ENCODE results near the gene CDC42EP3. TPM values are rescaled to one million over a fixed set of nuclear protein-coding genes. Genes with fewer than 3 reads are reported as not detected.

Gene CDC42EP3
- total and polyA plus RNA-seq, 4 experiments from 2014 or later, result 56.1 to 107 (median 60.1) TPM

GRCh38 chr2:37674946-37675345 lies 3.5 kb upstream of the CDC42EP3 start:
- H3K4me1 ChIP-seq (ENCODE audit: insufficient read depth, low read length), result peaks cover 8% of the 10 kb centered on the region
- H3K4me1 Mint-ChIP-seq, result peaks cover 7 to 31% (median 18%) of the 10 kb centered on the region in 4 donors
- DNase-seq, result no peak
- no peaks in the 10 kb centered on the region for H3K36me3 ChIP-seq (ENCODE audit: insufficient read depth, low read length)
- H3K36me3 Mint-ChIP-seq, result peaks cover 0 to 19% of the 10 kb centered on the region in 2 donors
- ChIA-PET POLR2A (ENCODE audit: partially characterized antibody) (interaction anchor here (1.1 kb wide), 2 partner anchors 8 to 75 kb away, joined by 3 to 4 read pairs; no protein-coding TSS in a partner anchor), CTCF (ENCODE audit: partially characterized antibody) (no interaction called here)
- H3K27ac Mint-ChIP-seq, result peak overlapping the region in 4 of 7 donors; percentile 4 to 88 (median 34)
- no peak overlapping the region for H3K4me3 ChIP-seq (ENCODE audit: low read length in 2 of 2)
- H3K27me3 ChIP-seq (ENCODE audit: insufficient read depth, low read length), result no peaks in the 10 kb centered on the region
- no peaks in the 10 kb centered on the region for H3K27me3 Mint-ChIP-seq
- no peak overlapping the region for H3K27ac ChIP-seq (ENCODE audit: low read depth, low read length)
- H3K4me3 Mint-ChIP-seq, result peak overlapping the region in 1 of 8 donors; percentile 46
- intact Hi-C loops (cut with micrococcal nuclease), result loop anchor here (5.0 kb wide), 3 partner anchors 38 to 157 kb away; no protein-coding TSS in a partner anchor
- H3K9me3 Mint-ChIP-seq, result no peaks in the 10 kb centered on the region
- no peaks in the 10 kb centered on the region for H3K9me3 ChIP-seq (ENCODE audit: control insufficient read depth in 1 of 2, low read length in 2 of 2)

GRCh38 chr2:37672870-37673184 lies 1.4 kb upstream of the CDC42EP3 start:
- no peak for DNase-seq
- H3K4me3 ChIP-seq (ENCODE audit: low read length in 2 of 2), result peak overlapping the region; percentile 65 to 89
- no peaks in the 10 kb centered on the region for H3K27me3 Mint-ChIP-seq
- peak overlapping the region; percentile 52 to 95 (median 87) for H3K27ac Mint-ChIP-seq
- H3K36me3 ChIP-seq (ENCODE audit: insufficient read depth, low read length), result no peaks in the 10 kb centered on the region
- H3K4me1 ChIP-seq (ENCODE audit: insufficient read depth, low read length), result peaks cover 29% of the 10 kb centered on the region
- H3K27ac ChIP-seq (ENCODE audit: low read depth, low read length), result peak overlapping the region; percentile 85
- peaks cover 0 to 23% of the 10 kb centered on the region in 2 donors for H3K36me3 Mint-ChIP-seq
- ChIA-PET CTCF (ENCODE audit: partially characterized antibody) (interaction anchor here (1.0 to 1.3 kb wide), 2 partner anchors 47 to 258 kb away, joined by 3 to 4 read pairs; no protein-coding TSS in a partner anchor), POLR2A (ENCODE audit: partially characterized antibody) (interaction anchor here (1.0 to 5.1 kb wide), 18 partner anchors 9 to 258 kb away, joined by 3 to 116 read pairs (median 7); no protein-coding TSS in a partner anchor)
- H3K9me3 ChIP-seq (ENCODE audit: control insufficient read depth in 1 of 2, low read length in 2 of 2), result no peaks in the 10 kb centered on the region
- peak overlapping the region; percentile 75 to 97 (median 86) for H3K4me3 Mint-ChIP-seq
- H3K4me1 Mint-ChIP-seq, result peaks cover 22 to 52% (median 37%) of the 10 kb centered on the region in 4 donors
- intact Hi-C loops (cut with micrococcal nuclease), result loop anchor here (5.0 kb wide), 3 partner anchors 36 to 159 kb away; no protein-coding TSS in a partner anchor
- H3K27me3 ChIP-seq (ENCODE audit: insufficient read depth, low read length), result no peaks in the 10 kb centered on the region
- no peaks in the 10 kb centered on the region for H3K9me3 Mint-ChIP-seq

GRCh38 chr2:37672104-37672869 lies 845 bp upstream of the CDC42EP3 start:
- Mint-ChIP-seq H3K27me3 (no peaks in the 10 kb centered on the region), H3K4me3 (peak overlapping the region; percentile 83 to 97 (median 90)), H3K4me1 (peaks cover 26 to 57% (median 42%) of the 10 kb centered on the region in 4 donors), H3K27ac (peak overlapping the region; percentile 87 to 95 (median 90)), H3K36me3 (peaks cover 0 to 27% of the 10 kb centered on the region in 2 donors), H3K9me3 (no peaks in the 10 kb centered on the region)
- no peaks in the 10 kb centered on the region for H3K9me3 ChIP-seq (ENCODE audit: control insufficient read depth in 1 of 2, low read length in 2 of 2)
- ChIA-PET CTCF (ENCODE audit: partially characterized antibody) (interaction anchor here (1.0 to 1.3 kb wide), 8 partner anchors 12 to 258 kb away, joined by 3 to 6 read pairs (median 4); no protein-coding TSS in a partner anchor), POLR2A (ENCODE audit: partially characterized antibody) (interaction anchor here (1.0 to 5.1 kb wide), 22 partner anchors 9 to 258 kb away, joined by 3 to 116 read pairs (median 6); partner anchors contain the start of gene RMDN2)
- peak overlapping the region; percentile 65 to 89 for H3K4me3 ChIP-seq (ENCODE audit: low read length in 2 of 2)
- peak overlapping the region; percentile 85 for H3K27ac ChIP-seq (ENCODE audit: low read depth, low read length)
- intact Hi-C loops (cut with micrococcal nuclease), result loop anchor here (5.0 kb wide), 3 partner anchors 35 to 160 kb away; no protein-coding TSS in a partner anchor
- H3K4me1 ChIP-seq (ENCODE audit: insufficient read depth, low read length), result peaks cover 34% of the 10 kb centered on the region
- peaks cover under 1% of the 10 kb centered on the region for H3K36me3 ChIP-seq (ENCODE audit: insufficient read depth, low read length)
- DNase-seq, result peak; percentile 56 to 78 (median 70)
- no peaks in the 10 kb centered on the region for H3K27me3 ChIP-seq (ENCODE audit: insufficient read depth, low read length)

- peak overlapping the region; percentile 83 to 97 (median 89) for H3K4me3 Mint-ChIP-seq
- H3K27ac Mint-ChIP-seq, result peak overlapping the region; percentile 73 to 93 (median 88)
- H3K36me3 ChIP-seq (ENCODE audit: insufficient read depth, low read length), result peaks cover 5% of the 10 kb centered on the region
- H3K9me3 Mint-ChIP-seq, result no peaks in the 10 kb centered on the region
- ChIA-PET POLR2A (ENCODE audit: partially characterized antibody) (interaction anchor here (1.0 to 5.1 kb wide), 21 partner anchors 10 to 257 kb away, joined by 3 to 116 read pairs (median 7); partner anchors contain the start of gene RMDN2), CTCF (ENCODE audit: partially characterized antibody) (interaction anchor here (1.0 to 1.3 kb wide), 8 partner anchors 12 to 257 kb away, joined by 3 to 6 read pairs (median 4); no protein-coding TSS in a partner anchor)
- peak overlapping the region; percentile 65 to 89 for H3K4me3 ChIP-seq (ENCODE audit: low read length in 2 of 2)
- H3K27me3 ChIP-seq (ENCODE audit: insufficient read depth, low read length), result no peaks in the 10 kb centered on the region
- peaks cover 3 to 30% of the 10 kb centered on the region in 2 donors for H3K36me3 Mint-ChIP-seq
- peak overlapping the region; percentile 85 for H3K27ac ChIP-seq (ENCODE audit: low read depth, low read length)
- H3K4me1 Mint-ChIP-seq, result peaks cover 27 to 63% (median 47%) of the 10 kb centered on the region in 4 donors
- intact Hi-C loops (cut with micrococcal nuclease), result loop anchor here (1.0 to 5.0 kb wide), 6 partner anchors 34 to 161 kb away; no protein-coding TSS in a partner anchor
- peak in 1 of 5 donors; percentile 56 for DNase-seq
- no peaks in the 10 kb centered on the region for H3K9me3 ChIP-seq (ENCODE audit: control insufficient read depth in 1 of 2, low read length in 2 of 2)
- no peaks in the 10 kb centered on the region for H3K27me3 Mint-ChIP-seq
- peaks cover 40% of the 10 kb centered on the region for H3K4me1 ChIP-seq (ENCODE audit: insufficient read depth, low read length)
Observed at GRCh38 chr2:37671816-37672103, 318 bp upstream of the CDC42EP3 start.

- H3K4me3 ChIP-seq (ENCODE audit: low read length in 2 of 2), result peak overlapping the region; percentile 84 to 89
- CTCF ChIA-PET (ENCODE audit: partially characterized antibody), result interaction anchor here (0.7 to 3.2 kb wide), 14 partner anchors 12 to 255 kb away, joined by 3 to 26 read pairs (median 5); no protein-coding TSS in a partner anchor
- Mint-ChIP-seq H3K27me3 (no peaks in the 10 kb centered on the region), H3K4me3 (peak overlapping the region; percentile 90 to 99 (median 97)), H3K4me1 (peaks cover 37 to 75% (median 58%) of the 10 kb centered on the region in 4 donors), H3K9me3 (no peaks in the 10 kb centered on the region), H3K36me3 (peaks cover 5 to 36% of the 10 kb centered on the region in 2 donors), H3K27ac (peak overlapping the region; percentile 80 to 97 (median 94))
- H3K27me3 ChIP-seq (ENCODE audit: insufficient read depth, low read length), result no peaks in the 10 kb centered on the region
- H3K4me1 ChIP-seq (ENCODE audit: insufficient read depth, low read length), result peaks cover 52% of the 10 kb centered on the region
- POLR2A ChIA-PET (ENCODE audit: partially characterized antibody), result interaction anchor here (0.6 to 5.1 kb wide), 27 partner anchors 10 to 1454 kb away, joined by 3 to 116 read pairs (median 5); no protein-coding TSS in a partner anchor
- peak overlapping the region; percentile 85 for H3K27ac ChIP-seq (ENCODE audit: low read depth, low read length)
- intact Hi-C loops (cut with micrococcal nuclease), result loop anchor here (1.0 to 5.0 kb wide), 7 partner anchors 14 to 162 kb away; no protein-coding TSS in a partner anchor
- H3K36me3 ChIP-seq (ENCODE audit: insufficient read depth, low read length), result peaks cover 5% of the 10 kb centered on the region
- H3K9me3 ChIP-seq (ENCODE audit: control insufficient read depth in 1 of 2, low read length in 2 of 2), result no peaks in the 10 kb centered on the region
- DNase-seq, result no peak
Observed at GRCh38 chr2:37670378-37671008, 949 bp downstream of the CDC42EP3 start.

GRCh38 chr2:37669446-37669845 lies 2.0 kb downstream of the CDC42EP3 start:
- POLR2A ChIA-PET (ENCODE audit: partially characterized antibody), result interaction anchor here (1.0 to 5.1 kb wide), 11 partner anchors 9 to 255 kb away, joined by 4 to 116 read pairs (median 24); no protein-coding TSS in a partner anchor
- no peaks in the 10 kb centered on the region for H3K9me3 ChIP-seq (ENCODE audit: control insufficient read depth in 1 of 2, low read length in 2 of 2)
- Mint-ChIP-seq H3K9me3 (no peaks in the 10 kb centered on the region), H3K4me3 (peak overlapping the region; percentile 90 to 99 (median 97)), H3K4me1 (peaks cover 46 to 76% (median 63%) of the 10 kb centered on the region in 4 donors), H3K27ac (peak overlapping the region; percentile 27 to 96 (median 88)), H3K27me3 (no peaks in the 10 kb centered on the region), H3K36me3 (peaks cover 8 to 43% of the 10 kb centered on the region in 2 donors)
- peak overlapping the region; percentile 85 for H3K27ac ChIP-seq (ENCODE audit: low read depth, low read length)
- no peaks in the 10 kb centered on the region for H3K27me3 ChIP-seq (ENCODE audit: insufficient read depth, low read length)
- CTCF ChIA-PET (ENCODE audit: partially characterized antibody), result interaction anchor here (1.3 to 3.2 kb wide), 8 partner anchors 11 to 273 kb away, joined by 3 to 26 read pairs (median 10); no protein-coding TSS in a partner anchor
- DNase-seq, result no peak
- peaks cover 62% of the 10 kb centered on the region for H3K4me1 ChIP-seq (ENCODE audit: insufficient read depth, low read length)
- intact Hi-C loops (cut with micrococcal nuclease), result no loop called here
- peaks cover 5% of the 10 kb centered on the region for H3K36me3 ChIP-seq (ENCODE audit: insufficient read depth, low read length)
- H3K4me3 ChIP-seq (ENCODE audit: low read length in 2 of 2), result peak overlapping the region; percentile 84 to 89

All from CD4-positive, alpha-beta memory T cell (primary cell).